K562 (cell line): ENCODE data around the gene COASY. TPM values are rescaled to one million over a fixed set of nuclear protein-coding genes. Genes with fewer than 3 reads are reported as not detected.
A peak's percentile ranks its signal among the peaks of the same experiment; 100 is the strongest.

Source experiments
- AFF4 ChIP-seq: sonication (generic); formaldehyde crosslinking; IDR thresholded peaks from 2 replicates; pipeline ENCODE4 v1.8.0; 2023; ENCODE audit warnings: mild to moderate bottlenecking, missing genetic modification reagents
- BRF2 ChIP-seq: IDR thresholded peaks from 3 replicates; pipeline ENCODE4 v1.6.1; 2011; ENCODE audit warnings: borderline replicate concordance, mild to moderate bottlenecking; ENCODE audit not compliant: insufficient read length, insufficient read depth
- CBX8 ChIP-seq: fragments of 200-600 bp; sonication (generic); IDR thresholded peaks from 2 replicates; pipeline ENCODE4 v1.6.1; 2012; ENCODE audit warnings: borderline replicate concordance, mixed run types, low read depth, mild to moderate bottlenecking, moderate library complexity, mixed read lengths, low read length, control low read depth, inconsistent platforms; ENCODE audit not compliant: poor library complexity, severe bottlenecking; ENCODE audit errors: extremely low read depth
- JUND ChIP-seq, 2 experiments: IDR thresholded peaks; 2 replicates in 1 of 2; 3 replicates in 1 of 2; pipeline ENCODE4 v1.6.1; 2011; ENCODE audit warnings: borderline replicate concordance in 2 of 2, low read depth in 2 of 2, low read length in 2 of 2, improper control_type of control experiment in 1 of 2, missing biosample characterization in 1 of 2, missing genetic modification characterization in 1 of 2, missing genetic modification reagents in 1 of 2
- MEIS2 ChIP-seq: fragments of 450-650 bp; IDR thresholded peaks from 2 replicates; pipeline ENCODE4 v1.6.1; 2014; ENCODE audit warnings: mild to moderate bottlenecking; ENCODE audit not compliant: partially characterized antibody
- PRMT5 ChIP-seq: sonication (generic); formaldehyde crosslinking; IDR thresholded peaks from 2 replicates; pipeline ENCODE4 v1.5.0; 2020; ENCODE audit warnings: missing genetic modification reagents
- RBFOX2 ChIP-seq: fragments of 200-400 bp; formaldehyde crosslinking; IDR thresholded peaks from 2 replicates; pipeline ENCODE4 v1.6.1; 2017; ENCODE audit warnings: low read depth, mild to moderate bottlenecking, low read length, moderate library complexity
- SREBF2 ChIP-seq: sonication (generic); formaldehyde crosslinking; IDR thresholded peaks from 2 replicates; pipeline ENCODE4 v1.4.0; 2020; ENCODE audit warnings: mild to moderate bottlenecking, missing genetic modification reagents
- SRSF1 ChIP-seq: fragments of 200-400 bp; formaldehyde crosslinking; IDR thresholded peaks from 2 replicates; pipeline ENCODE4 v1.6.1; 2017; ENCODE audit warnings: mild to moderate bottlenecking, low read depth, low read length, moderate library complexity
- TCF15 ChIP-seq: fragments of 250-450 bp; sonication (Bioruptor Pico); IDR thresholded peaks from 2 replicates; pipeline ENCODE4 v1.8.0; 2022; ENCODE audit warnings: moderate library complexity, mild to moderate bottlenecking, inconsistent platforms
- TSC22D4 ChIP-seq: fragments of 450-650 bp; IDR thresholded peaks from 2 replicates; pipeline ENCODE4 v1.6.1; 2016; ENCODE audit warnings: missing genetic modification characterization, missing biosample characterization, control low read depth
- ZC3H8 ChIP-seq: fragments of 450-650 bp; IDR thresholded peaks from 2 replicates; pipeline ENCODE4 v1.6.1; 2017
- ZNF12 ChIP-seq: sonication (generic); formaldehyde crosslinking; IDR thresholded peaks from 2 replicates; pipeline ENCODE4 v1.4.0; 2020; ENCODE audit warnings: mild to moderate bottlenecking, missing genetic modification reagents
- ZNF277 ChIP-seq: fragments of 250-450 bp; sonication (Bioruptor Pico); IDR thresholded peaks from 2 replicates; pipeline ENCODE4 v1.8.0; 2022; ENCODE audit warnings: inconsistent platforms, mild to moderate bottlenecking, moderate library complexity, borderline replicate concordance
- ZNF280A ChIP-seq: fragments of 450-650 bp; IDR thresholded peaks from 2 replicates; pipeline ENCODE4 v1.6.1; 2018; ENCODE audit warnings: mild to moderate bottlenecking, low read depth; ENCODE audit not compliant: partially characterized antibody
- ZNF436 ChIP-seq: fragments of 250-450, 450-650 bp; sonication (Bioruptor Pico); formaldehyde crosslinking; IDR thresholded peaks from 2 replicates; pipeline ENCODE4 v1.7.0; 2020; ENCODE audit warnings: mild to moderate bottlenecking
- ZNF444 ChIP-seq: fragments of 250-450 bp; sonication (Bioruptor Pico); IDR thresholded peaks from 2 replicates; pipeline ENCODE4 v1.4.0; 2020; ENCODE audit warnings: mild to moderate bottlenecking, moderate library complexity
- ZNF668 ChIP-seq: fragments of 250-450 bp; sonication (Bioruptor Pico); IDR thresholded peaks from 2 replicates; pipeline ENCODE4 v1.8.0; 2022; ENCODE audit warnings: mild to moderate bottlenecking, inconsistent platforms
- ZNF695 ChIP-seq: fragments of 450-650 bp; formaldehyde crosslinking; IDR thresholded peaks from 2 replicates; pipeline ENCODE4 v1.4.0; 2020; ENCODE audit warnings: mild to moderate bottlenecking, moderate library complexity
- ZNF766 ChIP-seq: fragments of 200-800 bp; sonication (Bioruptor generic); conservative IDR thresholded peaks from 2 replicates; pipeline ENCODE4 v1.6.1; 2016; ENCODE audit warnings: missing genetic modification characterization, missing compliant biosample characterization
- polyA plus RNA-seq, 8 experiments: library from polyadenylated mRNA; depleted of rRNA in 4 of 8; stranded (reverse) in 5 of 8; unstranded in 3 of 8; fragments of >200 nt; fragmentation: Nextera tagmentation in 2 of 8; fragmentation: Illumina TruSeq in 1 of 8; extraction: Ambion mirVana in 2 of 8; extraction: Trizol in 1 of 8; gene quantifications; 2 replicates each; pipeline versions ENCODE4 v1.2.1 to v1.2.3, GENCODE V29; 2011 to 2014; ENCODE audit warnings: inconsistent platforms in 1 of 8, missing spikeins in 1 of 8
- total RNA-seq, 7 experiments: library from RNA; depleted of rRNA in 6 of 7; stranded (reverse); fragments of >200 nt in 6 of 7; fragmentation: Illumina TruSeq in 2 of 7; extraction: Trizol in 2 of 7; gene quantifications; 2 replicates each; pipeline versions ENCODE4 v1.2.1 to v1.2.3, GENCODE V29; 2011 to 2021; ENCODE audit warnings: low replicate concordance in 1 of 7

The COASY gene
- total and polyA plus RNA-seq, 9 of the 15 experiments (the other 6 are each of a cell fraction or from before 2014, with no cell fraction given), result 25.4 to 175 (median 62.3) TPM

GRCh38 chr17:42517516-42517915 is 44.4 kb upstream of the COASY start (continued):
- TF ChIP-seq ZNF280A (no peak), BRF2 (no peak), ZNF444 (no peak), JUND (IDR thresholded peaks at IDR 0.05; ENCODE audit: borderline replicate concordance, low read depth, low read length) (0 out of 2 replicates have a peak, but pooled peaks have one; percentile 19), JUND (tag; IDR thresholded peaks at IDR 0.05; ENCODE audit: borderline replicate concordance, low read depth, low read length) (peak; percentile 28; the same call in 1 of the 3 replicates), TSC22D4 (tag) (no peak), RBFOX2 (no peak), ZNF12 (CRISPR knock-in tag) (no peak), ZNF668 (no peak), SRSF1 (no peak), ZNF277 (CRISPR knock-in tag) (no peak), TCF15 (CRISPR knock-in tag) (no peak), CBX8 (no peak), ZNF695 (CRISPR knock-in tag) (no peak), MEIS2 (no peak), AFF4 (no peak), ZNF436 (CRISPR knock-in tag) (no peak), SREBF2 (CRISPR knock-in tag) (no peak), ZC3H8 (no peak), PRMT5 (no peak), ZNF766 (CRISPR knock-in tag) (no peak)
